ENCODE data around the gene CLIP2.
"Not testable (repeated sequence)": the region's sequence is repeated elsewhere in the genome, so short reads cannot be mapped to it uniquely, and the experiment has no call there.

Gene CLIP2

DNA sequence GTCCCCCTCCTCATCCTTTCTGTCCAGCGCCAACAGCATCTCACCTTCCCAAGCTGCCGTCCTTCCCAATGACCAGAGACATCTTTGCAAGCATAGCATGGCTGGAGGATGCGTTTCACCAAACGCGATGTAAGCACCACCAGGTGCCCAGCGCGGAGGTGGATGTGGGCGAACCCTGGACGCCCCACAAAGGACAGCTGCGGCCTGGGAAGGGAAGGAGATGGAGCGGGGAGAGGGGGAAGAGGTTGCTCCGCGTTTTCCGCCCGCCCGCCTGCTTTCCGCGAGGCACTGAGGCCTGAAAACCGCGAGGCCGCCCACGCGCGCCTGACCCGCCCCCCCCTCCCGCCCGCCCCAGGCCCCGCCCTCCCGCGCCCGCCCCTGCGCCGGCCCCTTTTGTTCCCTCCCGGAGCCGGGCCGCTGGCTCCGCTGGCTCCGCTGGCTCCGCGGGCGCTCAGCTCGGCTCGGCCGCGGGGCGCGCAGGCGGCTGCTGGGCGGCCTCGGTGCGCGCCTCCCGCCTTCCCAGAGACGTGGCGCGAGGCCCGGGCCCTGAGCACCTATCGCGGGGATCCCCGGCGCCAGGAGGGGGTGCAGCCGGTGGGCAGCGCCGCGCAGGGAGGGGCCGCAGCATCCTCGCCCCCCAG is at the start of gene CLIP2:
Gene CLIP2, plus strand, starts transcription at position 390 of the 641 bp plus-strand sequence. CDS start 28,140 bp downstream, outside the sequence.
- DNase-seq, result peak; percentile 51

DNA sequence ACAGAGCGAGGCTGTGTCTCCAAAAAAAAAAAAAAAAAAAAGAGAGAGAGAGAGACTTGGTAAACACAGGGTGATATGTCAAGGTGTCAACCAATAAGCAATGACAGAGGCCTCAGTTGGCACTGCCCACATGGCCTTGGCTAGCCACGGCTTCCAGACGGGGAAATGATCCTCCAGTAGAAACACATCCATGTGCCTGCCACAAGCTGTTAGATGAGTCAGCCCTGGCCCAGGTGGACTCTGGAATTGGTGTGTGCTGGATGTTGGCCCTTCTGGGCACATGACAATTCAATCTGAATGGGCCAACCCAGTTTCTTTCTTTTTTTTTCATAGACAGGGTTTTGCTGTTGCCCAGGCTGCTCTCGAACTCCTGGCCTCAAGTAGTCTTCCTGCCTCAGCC is 48.7 kb upstream of the CLIP2 start:
- DNase-seq, result no peak

DNA sequence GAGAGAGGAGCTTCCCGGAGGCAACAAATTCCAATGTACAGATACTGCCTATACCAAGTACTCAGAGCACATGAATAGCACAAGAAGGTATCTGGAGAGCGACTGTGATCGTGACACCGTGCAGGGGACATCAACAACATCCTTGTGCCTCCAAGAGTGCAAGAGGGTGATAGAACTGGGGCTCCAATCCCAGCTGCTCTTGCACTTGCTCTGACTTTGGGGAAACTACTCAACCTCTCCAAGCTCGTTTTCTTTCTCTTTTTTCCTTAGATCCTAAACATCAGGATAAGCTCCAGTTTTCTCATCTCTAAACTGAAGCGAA is 47.1 kb upstream of the CLIP2 start:
- no peak for DNase-seq

DNA sequence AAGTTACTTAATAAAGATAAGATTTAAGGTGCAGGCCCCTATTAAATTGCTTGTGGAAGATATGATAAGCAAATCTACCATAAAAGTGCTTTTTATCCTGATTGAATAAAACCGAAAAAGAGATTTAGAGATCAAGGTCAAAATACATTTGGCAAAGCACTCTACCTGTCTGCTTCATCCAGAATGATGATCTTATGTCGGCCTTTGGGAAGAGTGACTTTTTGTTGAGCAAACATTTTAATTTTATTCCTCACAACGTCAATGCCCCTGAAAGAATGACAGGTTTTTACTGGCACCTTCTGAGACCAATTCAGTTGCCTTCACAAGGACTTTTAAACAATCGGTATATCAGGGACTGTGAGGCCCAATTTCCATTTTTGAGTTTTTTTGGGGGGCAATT is 42.7 kb upstream of the CLIP2 start:
- DNase-seq, result no peak

DNA sequence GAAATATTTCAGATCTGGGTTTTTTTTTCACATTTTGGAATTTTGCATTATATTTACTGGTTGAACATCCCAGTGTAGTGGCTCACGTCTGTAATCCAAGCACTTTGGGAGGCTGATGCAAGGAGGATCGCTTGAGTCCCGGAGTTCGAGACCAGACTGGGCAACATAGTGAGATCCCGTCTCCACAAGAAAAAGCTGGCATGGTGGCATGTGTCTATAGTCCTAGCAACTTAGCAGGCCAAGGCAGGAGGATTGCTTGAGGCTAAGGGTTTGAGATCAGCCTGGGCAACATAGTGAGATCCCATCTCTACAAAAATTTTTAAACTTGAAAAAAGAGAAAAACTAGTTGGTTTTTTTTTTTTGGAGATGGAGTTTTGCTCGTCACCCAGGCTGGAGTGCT is 41.1 kb upstream of the CLIP2 start:
- no peak for DNase-seq

GRCh38 chr7:74249058-74249457 is 40.1 kb upstream of the CLIP2 start:
- not testable (repeated sequence) for DNase-seq

GRCh38 chr7:74252893-74253292 is 36.3 kb upstream of the CLIP2 start:
- DNase-seq, result no peak

DNA sequence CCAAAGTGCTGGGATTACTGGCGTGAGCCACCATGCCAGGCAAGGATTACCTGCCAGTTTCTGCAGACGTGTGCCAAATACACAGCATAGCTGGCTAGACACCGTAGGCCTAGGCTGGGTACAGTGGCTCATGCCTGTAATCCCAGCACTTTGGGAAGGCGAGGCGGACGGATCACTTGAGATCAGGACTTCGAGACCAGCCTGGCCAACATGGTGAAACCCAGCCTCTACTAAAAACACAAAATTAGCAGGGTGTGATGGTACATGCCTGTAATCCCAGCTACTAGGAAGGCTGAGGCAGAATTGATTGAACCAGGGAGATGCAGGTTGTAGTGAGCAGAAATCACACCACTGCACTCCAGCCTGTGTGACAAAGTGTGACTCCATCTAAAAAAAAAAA is 35.9 kb upstream of the CLIP2 start:
- no peak for DNase-seq

DNA sequence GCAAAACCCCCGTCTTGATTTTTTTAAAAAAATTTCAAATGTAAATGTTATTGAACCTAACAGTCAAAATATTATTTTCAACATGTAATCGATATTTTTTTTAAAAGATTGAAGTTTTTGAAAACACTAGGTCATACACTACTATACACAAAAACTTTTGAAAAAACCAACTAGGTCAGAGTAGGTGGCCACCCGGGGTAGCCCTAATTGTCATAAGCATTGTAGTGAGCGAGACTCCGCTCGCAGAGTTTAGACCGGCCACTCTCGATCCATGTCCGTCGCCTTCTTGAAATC is 35.4 kb upstream of the CLIP2 start:
- DNase-seq, result no peak

DNA sequence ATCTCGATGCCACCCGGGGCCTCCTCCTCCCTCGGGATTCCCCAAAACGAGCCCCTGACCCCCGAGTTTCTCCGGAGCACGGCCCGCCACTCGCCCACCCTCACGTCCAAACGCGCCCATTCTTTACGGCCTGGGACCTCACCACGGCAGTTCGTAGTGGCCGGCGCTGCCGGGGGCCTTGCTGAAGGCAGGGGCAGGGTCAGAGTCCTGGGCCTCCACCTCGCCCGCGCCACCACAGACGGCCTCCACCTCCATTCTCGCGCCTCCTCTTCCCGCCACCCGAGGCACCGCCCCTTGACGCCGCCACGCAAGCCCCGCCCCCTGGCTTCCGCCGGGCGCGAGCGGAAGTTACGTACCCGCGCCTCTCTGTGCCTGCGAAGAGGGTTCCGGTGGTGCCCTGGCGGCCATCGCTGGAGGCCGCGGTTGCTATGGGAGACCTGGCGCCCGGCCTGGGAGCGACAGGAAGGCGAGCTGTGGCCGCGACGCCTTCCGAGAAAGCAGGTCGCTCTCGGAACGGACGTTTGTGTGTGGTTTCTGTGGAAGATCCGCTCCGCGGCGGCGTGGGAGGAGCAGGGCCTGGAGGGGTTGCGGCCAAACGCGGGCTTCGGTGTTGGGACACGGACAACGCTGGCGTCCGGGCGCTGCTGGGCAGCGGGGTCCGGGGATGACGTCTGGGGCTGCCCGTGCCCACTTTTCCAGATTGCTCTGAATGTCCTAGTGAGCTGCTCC is 34.9 kb upstream of the CLIP2 start, which contains the start of gene RFC2:
Gene RFC2, minus strand, starts transcription at position 271 of the 729 bp plus-strand sequence. Its CDS starts 16 bp downstream, at position 255.
- peak; percentile 90 for DNase-seq

GRCh38 chr7:74254858-74255379 is 34.3 kb upstream of the CLIP2 start:
- DNase-seq, result no peak

GRCh38 chr7:74255461-74255860 is 33.7 kb upstream of the CLIP2 start:
- not testable (repeated sequence) for DNase-seq

- DNase-seq, result no peak
Observed at GRCh38 chr7:74256491-74257408, 32.5 kb upstream of the CLIP2 start.

- DNase-seq, result no peak
Observed at GRCh38 chr7:74258639-74259038, 30.6 kb upstream of the CLIP2 start.

GRCh38 chr7:74262639-74263398 is 26.4 kb upstream of the CLIP2 start:
- DNase-seq, result no peak

DNA sequence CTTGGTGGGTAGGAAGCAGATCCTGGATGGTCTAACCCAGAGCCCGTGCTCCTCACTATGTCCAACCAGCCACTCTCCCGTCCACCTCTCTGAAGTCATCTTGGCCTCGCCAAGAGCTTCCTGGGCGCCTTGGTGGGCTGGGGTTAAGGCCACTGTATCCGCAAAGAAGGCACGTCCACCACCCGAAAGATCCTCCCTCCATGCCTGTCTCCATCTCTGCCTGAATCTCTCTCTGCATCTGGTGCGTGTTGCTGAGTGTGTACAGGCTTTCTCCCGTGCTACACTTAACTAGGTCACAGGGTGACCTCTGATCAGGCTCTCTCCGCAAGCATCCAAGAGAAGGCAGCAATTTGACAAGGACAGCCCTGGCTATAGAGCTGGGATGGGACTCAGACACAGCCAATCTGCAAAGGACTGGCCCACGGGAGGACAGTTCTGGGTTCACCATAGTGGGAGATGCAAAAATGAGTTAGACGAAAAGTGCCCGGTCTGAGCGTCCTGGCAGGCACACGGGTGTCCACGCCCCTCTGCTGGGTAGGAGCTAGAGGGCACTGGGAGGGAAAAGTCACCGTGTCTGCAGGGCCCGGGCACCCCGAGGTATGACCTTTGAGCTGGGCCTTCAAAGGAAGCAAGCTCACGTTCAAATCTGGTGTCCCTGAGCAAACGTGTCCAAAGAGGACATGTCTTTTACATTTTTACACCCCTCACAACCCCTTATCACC is 25.6 kb upstream of the CLIP2 start:
- DNase-seq, result no peak

DNA sequence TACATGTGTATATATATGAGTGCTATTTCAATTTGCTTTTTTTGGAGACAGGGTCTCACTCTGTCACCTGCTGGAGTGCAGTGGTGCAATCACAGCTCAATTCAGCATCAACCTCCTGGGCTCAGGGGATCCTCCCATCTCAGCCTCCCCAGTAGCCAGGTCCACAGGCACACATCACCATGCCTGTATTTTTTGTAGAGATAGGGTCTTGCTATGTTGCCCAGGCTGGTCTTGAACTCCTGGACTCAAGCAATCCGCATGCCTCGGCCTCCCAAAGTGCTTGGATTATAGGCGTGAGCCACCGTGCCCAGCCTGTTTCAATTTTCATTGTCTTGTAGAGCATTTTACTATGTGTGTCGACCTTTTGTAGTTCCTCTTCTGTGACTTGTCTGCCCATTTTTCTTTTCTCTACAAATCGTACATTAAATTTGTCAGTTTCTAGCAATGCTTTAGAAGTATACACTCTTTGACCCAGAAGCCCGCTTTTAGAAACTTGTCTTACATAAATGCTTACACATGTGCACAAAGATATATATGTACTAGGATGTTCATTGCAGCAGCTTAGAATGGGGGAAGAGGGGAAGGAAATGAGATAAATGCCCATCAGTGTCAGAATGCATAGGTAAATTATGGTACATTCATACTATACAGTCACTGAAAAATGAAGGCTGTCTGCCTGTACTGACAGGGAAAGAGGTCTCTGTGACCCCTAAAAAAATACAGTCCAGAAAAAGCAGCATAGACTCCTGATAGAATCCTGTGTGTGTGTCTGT is 22.8 kb upstream of the CLIP2 start:
- DNase-seq, result no peak

GRCh38 chr7:74267756-74268565 is 21.2 kb upstream of the CLIP2 start:
- DNase-seq, result no peak

- peak; percentile 65 for DNase-seq
Observed at GRCh38 chr7:74269757-74270277, 19.4 kb upstream of the CLIP2 start.

- DNase-seq, result no peak
Observed at GRCh38 chr7:74271742-74272141, 17.5 kb upstream of the CLIP2 start.
